ENCODE measurements around the gene TUBAL3. TPM values are rescaled to one million over a fixed set of nuclear protein-coding genes. Genes with fewer than 3 reads are reported as not detected.

The TUBAL3 gene
- total RNA-seq, 1 experiment from 2014 or later, result not detected

GRCh38 chr10:5343561-5343960 lies 61.1 kb downstream of the TUBAL3 start:
- no peak overlapping the region for H2BK15ac ChIP-seq (ENCODE audit: low read depth, low read length)
- no peaks in the 10 kb centered on the region for H3K79me2 ChIP-seq (ENCODE audit: insufficient read depth, low read length)
- no peaks in the 10 kb centered on the region for H4K20me1 ChIP-seq (ENCODE audit: control insufficient read depth, insufficient read depth, insufficient read length)
- no peaks in the 10 kb centered on the region for H3K9me3 ChIP-seq (ENCODE audit: control insufficient read depth, low read depth, low read length)
- H4K91ac ChIP-seq (ENCODE audit: insufficient read length, low read depth, low read length), result no peak overlapping the region
- no peaks in the 10 kb centered on the region for H3K23me2 ChIP-seq (ENCODE audit: insufficient read length, low read depth, low read length, poor library complexity, severe bottlenecking)
- no peak overlapping the region for H2BK5ac ChIP-seq (ENCODE audit: insufficient read length, low read length)
- H2BK20ac ChIP-seq (ENCODE audit: low read depth, low read length, poor library complexity, severe bottlenecking), result no peak overlapping the region
- no peak overlapping the region for H2AFZ ChIP-seq (ENCODE audit: low read length)
- H3K56ac ChIP-seq (ENCODE audit: insufficient read length, low read depth, low read length), result no peak overlapping the region
- H3K79me1 ChIP-seq (ENCODE audit: insufficient read depth, low read depth, low read length, poor library complexity, severe bottlenecking), result no peaks in the 10 kb centered on the region
- no peak overlapping the region for H3K4me3 Mint-ChIP-seq
- no peak overlapping the region for H2AK5ac ChIP-seq (ENCODE audit: insufficient read length, low read length)
- TF ChIP-seq CTCF (conservative IDR thresholded peaks at IDR 0.05), result no peak
- WGBS (ENCODE audit: extremely low coverage, insufficient read length, low lambda C conversion rate), result no CpG with 5 or more reads among the region's 4 CpGs
- H3T11ph ChIP-seq (ENCODE audit: low read length), result no peak overlapping the region
- no peak overlapping the region for H3K14ac ChIP-seq (ENCODE audit: insufficient read depth, low read length)
- no peak overlapping the region for H3K18ac ChIP-seq (ENCODE audit: insufficient read length, low read depth, low read length)
- no peak overlapping the region for H3K9ac ChIP-seq (ENCODE audit: extremely low read depth, insufficient read length, low read length)
- no peaks in the 10 kb centered on the region for H3K4me1 ChIP-seq (ENCODE audit: insufficient read depth, low read length)
- no peak overlapping the region for H2BK120ac ChIP-seq (ENCODE audit: low read depth, low read length, poor library complexity, severe bottlenecking)
- H4K5ac ChIP-seq (ENCODE audit: insufficient read length, low read depth, low read length), result no peak overlapping the region
- no peak overlapping the region for H3K27ac ChIP-seq (ENCODE audit: insufficient read length, low read depth, low read length)
- H3K9me3 Mint-ChIP-seq, result peaks cover 6 to 33% of the 10 kb centered on the region in 2 experiments; a peak in 4 of 5 replicates
- H3K27me3 ChIP-seq (ENCODE audit: insufficient read depth, low read length), result no peaks in the 10 kb centered on the region
- H3K27me3 Mint-ChIP-seq (ENCODE audit: low read depth), result no peaks in the 10 kb centered on the region; the same call in 1 of the 2 replicates
- no peak overlapping the region for H4K8ac ChIP-seq (replicated peaks; ENCODE audit: insufficient read length, low read depth, low read length)
- no peak overlapping the region for H3K27ac Mint-ChIP-seq
- H3K4me1 Mint-ChIP-seq, result peaks cover 4 to 5% of the 10 kb centered on the region in 2 experiments; a peak in 3 of 4 replicates
- no peak overlapping the region for H3K4ac ChIP-seq (ENCODE audit: low read depth, low read length)
- no peak overlapping the region for H3K23ac ChIP-seq (ENCODE audit: insufficient read length, low read depth, low read length)
- no peaks in the 10 kb centered on the region for H3K36me3 Mint-ChIP-seq (ENCODE audit: insufficient read depth in 1 of 3, low read depth in 3 of 3)
- H2BK12ac ChIP-seq (ENCODE audit: insufficient read length, low read depth, low read length), result no peak overlapping the region
- no peak for DNase-seq
- no peak overlapping the region for H3K4me2 ChIP-seq (ENCODE audit: insufficient read depth, insufficient read length, low read length)

Other genes starting within 250 kb of the TUBAL3 start
- gene AKR1C8, start 219.7 kb downstream of the TUBAL3 start, total RNA-seq (2021), result not detected in 2 replicates
- gene AKR1C4, start 208.0 kb downstream of the TUBAL3 start, total RNA-seq (2021), result not detected in 2 replicates
- not detected in 2 replicates for gene UCN3, start 39.9 kb downstream of the TUBAL3 start, total RNA-seq (2021)
- gene NET1, start 7.7 kb upstream of the TUBAL3 start, total RNA-seq (2021), result 50.6 and 57.5 TPM in 2 replicates
- gene CALML5, start 94.7 kb upstream of the TUBAL3 start, total RNA-seq (2021), result not detected in 2 replicates
- gene CALML3, start 120.1 kb upstream of the TUBAL3 start, total RNA-seq (2021), result not detected in 2 replicates